T-helper 1 cell treated with Interleukin-12 subunit alpha and Interleukin-12 subunit beta and Interleukin-4 antibody, amounts not matched to agents 30 μg/mL and 1 μg/mL, for 36 hours (primary cell): ENCODE measurements around the gene CLBA1.

Experiments used
- H3K27ac Mint-ChIP-seq: one replicate; pipeline ENCODE4 v1.8.0; 2021; ENCODE audit warnings: mild to moderate bottlenecking, mixed read lengths
- H3K27me3 Mint-ChIP-seq: one replicate; pipeline ENCODE4 v1.8.0; 2021; ENCODE audit warnings: low read depth, mixed read lengths
- H3K36me3 Mint-ChIP-seq: one replicate; pipeline ENCODE4 v1.8.0; 2021; ENCODE audit warnings: low read depth, mixed read lengths
- H3K4me1 Mint-ChIP-seq: one replicate; pipeline ENCODE4 v1.8.0; 2021; ENCODE audit warnings: low read depth, mixed read lengths
- H3K4me3 Mint-ChIP-seq: one replicate; pipeline ENCODE4 v1.8.0; 2021; ENCODE audit warnings: mild to moderate bottlenecking, moderate library complexity, mixed read lengths
- H3K9me3 Mint-ChIP-seq: one replicate; pipeline ENCODE4 v1.8.0; 2021; ENCODE audit warnings: mixed read lengths

The CLBA1 gene

GRCh38 chr14:105041841-105042765 lies 56.5 kb downstream of the CLBA1 start:
- Mint-ChIP-seq H3K9me3 (no peaks in the 10 kb centered on the region), H3K4me3 (no peak overlapping the region), H3K27ac (no peak overlapping the region), H3K27me3 (no peaks in the 10 kb centered on the region), H3K36me3 (peaks cover 2% of the 10 kb centered on the region), H3K4me1 (peaks cover 8% of the 10 kb centered on the region)

- peaks cover 2% of the 10 kb centered on the region for H3K36me3 Mint-ChIP-seq
- H3K27me3 Mint-ChIP-seq, result no peaks in the 10 kb centered on the region
- H3K4me3 Mint-ChIP-seq, result no peak overlapping the region
- peaks cover 8% of the 10 kb centered on the region for H3K4me1 Mint-ChIP-seq
- H3K27ac Mint-ChIP-seq, result no peak overlapping the region
- H3K9me3 Mint-ChIP-seq, result no peaks in the 10 kb centered on the region
Measured at GRCh38 chr14:105042813-105043212, 57.2 kb downstream of the CLBA1 start.

- no peak overlapping the region for H3K4me3 Mint-ChIP-seq
- no peaks in the 10 kb centered on the region for H3K9me3 Mint-ChIP-seq
- no peak overlapping the region for H3K27ac Mint-ChIP-seq
- H3K27me3 Mint-ChIP-seq, result no peaks in the 10 kb centered on the region
- H3K4me1 Mint-ChIP-seq, result peaks cover 8% of the 10 kb centered on the region
- H3K36me3 Mint-ChIP-seq, result peaks cover 3% of the 10 kb centered on the region
Measured at GRCh38 chr14:105043641-105044040, 58.1 kb downstream of the CLBA1 start.
